Measurements from ENCODE around the gene GRID1.

Gene GRID1

GRCh38 chr10:86336341-86336740 is 30.3 kb downstream of the GRID1 start:
- no peak for DNase-seq

GRCh38 chr10:86335831-86336230 is 30.8 kb downstream of the GRID1 start:
- no peak for DNase-seq

GRCh38 chr10:86335257-86335656 is 31.3 kb downstream of the GRID1 start:
- no peak for DNase-seq

GRCh38 chr10:86334488-86335085 is 32.0 kb downstream of the GRID1 start:
- DNase-seq, result no peak

- no peak for DNase-seq
Observed at GRCh38 chr10:86333826-86334487, 32.6 kb downstream of the GRID1 start.

GRCh38 chr10:86331861-86332260 is 34.7 kb downstream of the GRID1 start:
- no peak for DNase-seq

- DNase-seq, result no peak
Observed at GRCh38 chr10:86330778-86331763, 35.5 kb downstream of the GRID1 start.

GRCh38 chr10:86329896-86330680 is 36.5 kb downstream of the GRID1 start:
- DNase-seq, result no peak

GRCh38 chr10:86329093-86329710 is 37.4 kb downstream of the GRID1 start:
- no peak for DNase-seq

- no peak for DNase-seq
Observed at GRCh38 chr10:86327954-86328725, 38.5 kb downstream of the GRID1 start.

GRCh38 chr10:86325158-86325557 is 41.4 kb downstream of the GRID1 start:
- DNase-seq, result no peak

- no peak for DNase-seq
Observed at GRCh38 chr10:86321568-86321967, 45.0 kb downstream of the GRID1 start.

- no peak for DNase-seq
Observed at GRCh38 chr10:86319676-86320075, 46.9 kb downstream of the GRID1 start.

GRCh38 chr10:86317949-86318725 is 48.5 kb downstream of the GRID1 start:
- no peak for DNase-seq

GRCh38 chr10:86316990-86317389 is 49.6 kb downstream of the GRID1 start:
- no peak for DNase-seq

- DNase-seq, result no peak
Observed at GRCh38 chr10:86316274-86316835, 50.2 kb downstream of the GRID1 start.

GRCh38 chr10:86315549-86315942 is 51.0 kb downstream of the GRID1 start:
- no peak for DNase-seq

- DNase-seq, result no peak
Observed at GRCh38 chr10:86314616-86315548, 51.7 kb downstream of the GRID1 start.

- no peak for DNase-seq
Observed at GRCh38 chr10:86313621-86314041, 53.0 kb downstream of the GRID1 start.
